A549 (cell line): Measurements from ENCODE around the gene MROH7.

Experiments used
- BCL3 ChIP-seq: fragments of >200 bp; sonication (Bioruptor Twin); formaldehyde crosslinking; IDR thresholded peaks from 3 replicates; pipeline ENCODE4 v1.6.1; 2016
- CTCF ChIP-seq: fragments of >200 bp; sonication (Bioruptor Twin); formaldehyde crosslinking; IDR thresholded peaks from 3 replicates; pipeline ENCODE4 v1.5.1; 2016
- EP300 ChIP-seq, 2 experiments: fragments of >200 bp; sonication (Bioruptor Twin); formaldehyde crosslinking; IDR thresholded peaks; 2 replicates in 1 of 2; 3 replicates in 1 of 2; pipeline ENCODE4 v1.6.1; 2016 to 2017
- KDM1A ChIP-seq: fragments of 200-600 bp; sonication (generic); IDR thresholded peaks from 2 replicates; pipeline ENCODE4 v1.6.1; 2016; ENCODE audit warnings: low read depth, mild to moderate bottlenecking
- KDM5A ChIP-seq: fragments of 200-600 bp; sonication (generic); IDR thresholded peaks from 2 replicates; pipeline ENCODE4 v1.6.1; 2016; ENCODE audit warnings: antibody characterized with exemption, mild to moderate bottlenecking
- MAX ChIP-seq: IDR thresholded peaks from 2 replicates; pipeline ENCODE4 v1.6.1; 2012
- PHF8 ChIP-seq: fragments of 200-600 bp; sonication (generic); IDR thresholded peaks from 2 replicates; pipeline ENCODE4 v1.6.1; 2016; ENCODE audit warnings: low read depth, mild to moderate bottlenecking, antibody characterized with exemption, moderate library complexity, borderline replicate concordance
- POLR2A ChIP-seq: IDR thresholded peaks from 2 replicates; pipeline ENCODE4 v1.6.1; 2012; ENCODE audit warnings: mild to moderate bottlenecking, low read length
- REST ChIP-seq: fragments of 200-600 bp; sonication (generic); IDR thresholded peaks from 2 replicates; pipeline ENCODE4 v1.6.1; 2016; ENCODE audit warnings: antibody characterized with exemption, mild to moderate bottlenecking, moderate library complexity
- USF2 ChIP-seq: fragments of 450-650 bp; IDR thresholded peaks from 2 replicates; pipeline ENCODE4 v1.6.1; 2014; ENCODE audit warnings: antibody characterized with exemption

- no peak for TF ChIP-seq CTCF
- TF ChIP-seq EP300 (IDR thresholded peaks at IDR 0.05) = no peak
- TF ChIP-seq REST = no peak
- TF ChIP-seq KDM1A = no peak
- TF ChIP-seq POLR2A = no peak
- no peak for TF ChIP-seq USF2
- TF ChIP-seq BCL3 = no peak
- no peak for TF ChIP-seq MAX
- no peak for TF ChIP-seq PHF8
- TF ChIP-seq KDM5A = no peak
Observed at GRCh38 chr1:54649130-54649898, 7.7 kb downstream of the MROH7 start.
